Mucosa of rectum (tissue), 2 donors: Measurements from ENCODE around the gene GAK.
"Not testable (repeated sequence)": the region's sequence is repeated elsewhere in the genome, so short reads cannot be mapped to it uniquely, and the experiment has no call there.

ENCODE experiments used
- H3K27ac ChIP-seq, 2 donors: one replicate each; pipeline ENCODE4 v1.7.0; 2013; ENCODE audit warnings: inconsistent platforms in 2 of 2, low read depth in 2 of 2, low read length in 2 of 2
- H3K27me3 ChIP-seq, 2 donors: one replicate each; pipeline ENCODE4 v1.7.0; 2013; ENCODE audit warnings: low read length in 2 of 2; ENCODE audit not compliant: control insufficient read depth in 2 of 2, insufficient read depth in 2 of 2
- H3K36me3 ChIP-seq, 2 donors: one replicate each; pipeline ENCODE4 v1.7.0; 2013; ENCODE audit warnings: low read length in 2 of 2; ENCODE audit not compliant: control insufficient read depth in 2 of 2, insufficient read depth in 2 of 2
- H3K4me1 ChIP-seq, 2 donors: one replicate each; pipeline ENCODE4 v1.7.0; 2013; ENCODE audit warnings: low read length in 2 of 2, mild to moderate bottlenecking in 1 of 2; ENCODE audit not compliant: control insufficient read depth in 2 of 2, insufficient read depth in 2 of 2
- H3K4me3 ChIP-seq, 2 donors: one replicate each; pipeline ENCODE4 v1.7.0; 2013; ENCODE audit warnings: low read length in 2 of 2
- H3K9ac ChIP-seq, 2 donors: one replicate each; pipeline ENCODE4 v1.7.0; 2013; ENCODE audit warnings: low read length in 2 of 2, low read depth in 1 of 2, mild to moderate bottlenecking in 1 of 2
- H3K9me3 ChIP-seq, 2 donors: one replicate each; pipeline ENCODE4 v1.7.0; 2013; ENCODE audit warnings: low read length in 2 of 2; ENCODE audit not compliant: control insufficient read depth in 2 of 2
- donor health status: healthy.
- donor health status: Normal muscosa, but diverticular disease.

The GAK gene

DNA sequence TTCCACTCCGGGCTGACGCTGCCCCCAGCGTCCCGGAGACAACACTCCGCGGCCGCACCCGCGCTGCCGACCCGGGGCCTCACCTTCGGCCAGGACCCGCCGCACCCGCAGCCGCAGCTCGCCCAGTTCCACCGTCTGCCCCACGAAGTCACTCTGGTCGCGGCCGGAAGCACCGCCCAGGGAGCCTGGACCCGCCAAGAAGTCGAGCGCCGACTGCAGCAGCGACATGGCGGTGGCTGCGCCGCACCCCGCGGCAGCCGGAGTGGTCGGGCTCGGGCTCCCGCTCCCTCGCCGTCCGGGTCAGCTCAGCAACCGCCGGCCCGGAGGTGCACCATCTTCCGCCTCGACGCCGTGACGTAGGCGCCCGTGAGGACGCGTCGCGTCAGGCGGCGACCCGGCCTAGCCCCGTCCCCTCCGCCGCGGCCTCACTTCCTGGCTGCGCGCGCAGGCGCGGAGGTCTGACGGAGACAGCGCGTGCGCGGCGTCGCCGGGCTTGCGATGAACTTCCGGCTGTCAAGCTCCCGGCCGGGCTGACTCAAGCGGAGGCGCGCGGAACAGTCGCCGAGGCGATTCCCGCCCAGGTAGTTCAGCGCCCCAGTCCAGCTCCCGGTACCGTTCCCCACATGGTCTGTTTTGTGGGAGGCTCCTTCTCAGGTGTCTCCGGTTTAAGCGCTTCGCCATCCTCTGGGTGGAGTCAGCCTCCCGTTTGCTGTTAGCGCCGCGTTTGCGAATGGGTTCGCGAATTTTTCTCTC lies at the start of gene GAK, which contains the start of gene TMEM175:
Gene GAK, minus strand, starts transcription at position 357 of the 753 bp plus-strand sequence. Its CDS starts 129 bp downstream, at position 228.
Gene TMEM175, plus strand, starts transcription at position 501 of the 753 bp plus-strand sequence. CDS start 15,280 bp downstream, outside the sequence.
- Histone ChIP-seq H3K4me1 (peaks cover 27 to 28% of the 10 kb centered on the region in 2 donors), H3K4me3 (peak within 1 kb of the TSS; percentile 86 to 98), H3K9me3 (no peaks in the 10 kb centered on the region), H3K27ac (peak within 1 kb of the TSS; percentile 97 to 98), H3K27me3 (no peaks in the 10 kb centered on the region), H3K36me3 (peaks cover 0 to 2% of the 10 kb centered on the region in 2 donors), H3K9ac (peak within 1 kb of the TSS; percentile 95 to 100)

DNA sequence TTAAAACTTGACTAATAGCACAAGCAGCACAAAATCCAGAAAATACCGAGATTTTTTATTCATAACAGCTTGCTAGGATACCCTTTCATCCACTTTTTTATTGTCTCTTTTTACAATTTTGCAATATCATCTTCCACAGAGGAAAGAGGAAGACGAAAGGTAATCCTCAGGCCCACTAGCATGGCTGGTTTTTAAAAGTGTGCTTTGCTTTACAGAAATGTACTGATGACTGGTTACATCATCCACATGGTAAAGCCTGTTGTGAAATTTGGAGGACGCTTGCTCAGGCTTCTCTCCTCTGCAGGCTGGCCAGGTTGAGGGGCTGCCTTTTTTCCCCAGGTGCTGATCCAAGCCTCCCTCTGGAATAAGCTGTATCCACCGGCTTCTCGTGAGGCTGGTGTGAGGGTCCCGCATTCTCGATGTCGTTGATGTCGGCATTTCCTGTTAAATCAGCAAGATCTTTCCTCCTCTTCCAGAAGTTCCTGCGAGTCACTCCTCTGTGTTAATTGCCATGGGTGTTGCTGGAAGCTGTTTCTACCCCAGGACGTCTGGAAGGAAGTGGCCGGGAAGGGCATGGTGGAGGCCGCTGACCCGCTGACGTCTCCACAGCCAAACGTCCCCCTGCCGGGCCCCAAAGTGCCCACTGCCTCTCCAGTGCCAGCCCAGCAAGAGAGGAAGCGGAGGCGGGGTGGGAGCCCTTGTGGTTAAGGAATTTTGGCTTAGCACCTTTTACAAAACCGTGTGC lies 47.0 kb upstream of the GAK start:
- no peaks in the 10 kb centered on the region for H3K9me3 ChIP-seq
- no peaks in the 10 kb centered on the region for H3K4me1 ChIP-seq
- H3K9ac ChIP-seq = no peak overlapping the region
- H3K4me3 ChIP-seq = no peak overlapping the region
- H3K27ac ChIP-seq = no peak overlapping the region
- H3K27me3 ChIP-seq = no peaks in the 10 kb centered on the region
- no peaks in the 10 kb centered on the region for H3K36me3 ChIP-seq

DNA sequence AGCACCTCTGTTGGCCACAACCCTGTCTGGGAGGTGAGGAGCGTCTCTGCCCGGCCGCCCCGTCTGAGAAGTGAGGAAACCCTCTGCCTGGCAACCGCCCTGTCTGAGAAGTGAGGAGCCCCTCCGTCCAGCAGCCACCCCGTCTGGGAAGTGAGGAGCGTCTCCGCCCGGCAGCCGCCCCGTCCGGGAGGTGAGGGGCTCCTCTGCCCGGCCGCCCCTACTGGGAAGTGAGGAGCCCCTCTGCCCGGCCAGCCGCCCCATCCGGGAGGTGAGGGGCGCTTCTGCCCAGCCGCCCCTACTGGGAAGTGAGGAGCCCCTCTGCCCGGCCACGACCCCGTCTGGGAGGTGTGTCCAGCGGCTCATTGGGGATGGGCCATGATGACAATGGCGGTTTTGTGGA lies 43.9 kb upstream of the GAK start:
- not testable (repeated sequence) for H3K27me3 ChIP-seq, H3K9me3 ChIP-seq, H3K4me3 ChIP-seq, H3K27ac ChIP-seq, H3K9ac ChIP-seq, H3K36me3 ChIP-seq
- H3K4me1 ChIP-seq = peaks cover 13% of the 10 kb centered on the region in 2 donors

DNA sequence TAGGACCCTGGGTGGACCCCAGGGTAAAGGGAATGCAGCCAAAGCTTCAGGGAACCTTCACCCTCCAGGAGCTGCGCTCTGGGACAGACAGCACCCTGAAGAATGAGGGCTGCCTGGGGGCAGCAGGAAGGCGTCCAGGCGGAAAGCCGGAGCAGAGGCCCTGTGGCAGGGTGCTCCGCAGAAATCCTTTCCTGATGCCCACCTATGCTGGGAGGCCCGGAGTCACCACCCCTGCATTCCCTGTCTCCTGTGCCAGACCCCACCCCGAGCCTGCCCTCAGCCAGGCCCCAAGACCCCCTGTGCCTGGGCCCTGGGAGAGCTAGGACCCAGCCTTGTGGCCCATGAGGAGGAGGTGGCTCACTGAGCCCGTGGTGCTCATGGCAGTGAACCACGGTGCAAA lies 42.6 kb upstream of the GAK start:
- H3K27ac ChIP-seq = no peak overlapping the region
- no peaks in the 10 kb centered on the region for H3K36me3 ChIP-seq
- H3K27me3 ChIP-seq = no peaks in the 10 kb centered on the region
- no peak overlapping the region for H3K4me3 ChIP-seq
- no peak overlapping the region for H3K9ac ChIP-seq
- peaks cover 26% of the 10 kb centered on the region in 2 donors for H3K4me1 ChIP-seq
- H3K9me3 ChIP-seq = no peaks in the 10 kb centered on the region

DNA sequence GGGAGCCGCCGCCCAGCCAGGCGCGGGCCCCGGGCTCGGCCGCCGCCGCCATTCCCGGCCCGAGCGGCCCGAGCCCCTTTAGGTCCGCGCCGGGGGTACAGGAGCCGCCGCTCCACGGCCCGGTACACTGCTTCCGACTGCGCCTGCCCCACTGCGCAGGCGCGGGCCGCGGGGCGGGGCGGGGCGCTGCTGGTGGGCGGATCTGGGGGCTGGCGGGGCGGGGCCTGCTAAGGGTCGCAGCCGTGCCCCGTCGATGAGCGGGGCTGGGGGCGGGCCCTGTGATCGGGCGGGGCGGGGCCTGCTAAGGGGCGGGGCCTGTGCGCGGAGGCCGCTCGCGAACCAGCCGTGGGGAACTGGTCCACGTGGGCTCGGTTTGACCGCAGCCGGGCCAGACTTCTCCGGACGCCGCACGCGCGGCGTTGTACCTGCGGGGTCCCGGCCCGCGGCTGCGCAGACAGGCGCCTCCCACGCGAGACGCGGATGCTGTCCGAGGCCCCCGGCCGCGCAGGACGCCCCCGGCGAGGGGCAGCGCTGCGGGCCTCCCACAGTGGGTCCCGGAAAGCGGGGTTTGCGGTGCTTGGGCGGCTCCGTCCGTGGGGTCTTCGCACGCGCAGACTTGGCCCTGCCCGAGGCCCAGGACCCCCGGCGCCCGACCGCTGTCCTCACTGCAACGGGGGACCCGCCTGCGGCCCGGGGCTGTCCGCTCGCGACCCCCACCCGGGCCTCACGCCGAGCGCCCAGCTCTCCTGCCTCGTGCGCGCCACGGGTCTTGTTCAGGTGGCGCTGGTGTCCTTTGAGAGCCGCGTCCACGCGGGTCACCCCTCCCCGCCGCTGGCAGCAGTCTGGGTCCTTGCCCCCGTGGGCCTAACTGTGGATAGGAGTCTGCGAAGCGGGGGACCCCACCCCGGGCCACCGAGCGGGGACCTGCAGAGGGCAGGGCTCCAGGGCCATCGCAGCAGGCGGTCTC lies 41.6 kb upstream of the GAK start, which contains the start of gene DGKQ:
Gene DGKQ, minus strand, starts transcription at position 139 of the 967 bp plus-strand sequence. Its CDS starts 87 bp downstream, at position 52.
- H3K9ac ChIP-seq = peak within 1 kb of the TSS; percentile 83 to 93
- peak within 1 kb of the TSS; percentile 88 to 96 for H3K27ac ChIP-seq

GRCh38 chr4:972651-973424 lies 40.7 kb upstream of the GAK start:
- H3K27ac ChIP-seq = peak overlapping the region; percentile 88 to 96
- no peaks in the 10 kb centered on the region for H3K36me3 ChIP-seq
- H3K9ac ChIP-seq = peak overlapping the region; percentile 83 to 93
- no peaks in the 10 kb centered on the region for H3K9me3 ChIP-seq
- H3K4me3 ChIP-seq = peak overlapping the region; percentile 76 to 79
- H3K4me1 ChIP-seq = peaks cover 26% of the 10 kb centered on the region in 2 donors
- no peaks in the 10 kb centered on the region for H3K27me3 ChIP-seq

More for the DNA sequence above, 41.6 kb upstream of the GAK start, which contains the start of gene DGKQ:
- Histone ChIP-seq H3K27me3 (no peaks in the 10 kb centered on the region), H3K4me3 (peak within 1 kb of the TSS; percentile 76 to 79), H3K4me1 (peaks cover 26% of the 10 kb centered on the region in 2 donors), H3K36me3 (no peaks in the 10 kb centered on the region), H3K9me3 (no peaks in the 10 kb centered on the region)

- Histone ChIP-seq H3K9me3 (no peaks in the 10 kb centered on the region), H3K9ac (peak overlapping the region; percentile 83 to 93), H3K36me3 (peaks cover 0 to 3% of the 10 kb centered on the region in 2 donors), H3K27me3 (no peaks in the 10 kb centered on the region), H3K4me3 (peak overlapping the region; percentile 76 to 79), H3K27ac (peak overlapping the region; percentile 88 to 96), H3K4me1 (peaks cover 26% of the 10 kb centered on the region in 2 donors)
Observed at GRCh38 chr4:971666-972500, 39.8 kb upstream of the GAK start.

DNA sequence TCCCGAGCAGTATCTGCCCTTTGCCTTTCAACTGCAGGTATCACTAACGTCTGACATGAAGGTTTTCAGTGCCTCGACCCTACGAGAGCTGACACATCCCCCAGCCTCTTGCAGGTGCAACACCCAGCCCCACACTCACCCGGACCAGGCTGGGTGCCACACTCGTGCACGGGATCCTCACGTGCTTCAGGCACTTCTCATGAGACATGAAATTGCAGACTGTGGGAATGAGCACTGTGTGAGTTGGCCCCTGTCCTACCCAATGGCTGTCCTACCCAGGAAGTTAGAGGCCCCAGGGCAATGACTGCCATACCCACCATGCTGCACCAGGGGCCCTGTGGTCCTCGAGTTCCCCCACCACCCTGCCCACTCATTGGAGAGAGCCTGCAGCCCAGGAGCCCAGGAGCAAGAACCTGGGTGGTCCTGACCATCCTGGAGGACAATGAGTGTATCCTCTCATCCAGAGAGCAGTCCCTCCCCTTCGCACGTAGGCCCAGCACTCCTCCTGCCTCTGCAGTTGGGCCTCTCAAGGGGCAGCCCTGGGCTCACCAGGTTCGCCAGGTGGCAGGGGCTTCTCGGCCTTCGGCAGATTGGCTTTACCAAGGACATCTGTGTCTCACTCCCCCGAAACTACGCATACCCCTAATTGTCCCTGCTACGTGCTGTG lies 38.9 kb upstream of the GAK start:
- Histone ChIP-seq H3K9ac (peak overlapping the region in 1 of 2 donors; percentile 93), H3K27ac (peak overlapping the region; percentile 85 to 96), H3K27me3 (no peaks in the 10 kb centered on the region), H3K4me1 (peaks cover 26% of the 10 kb centered on the region in 2 donors), H3K36me3 (peaks cover 3 to 9% of the 10 kb centered on the region in 2 donors), H3K9me3 (no peaks in the 10 kb centered on the region), H3K4me3 (peak overlapping the region; percentile 61 to 79)
